Endothelial cell (in vitro differentiated cells): ENCODE data around the gene MCU. TPM values are rescaled to one million over a fixed set of nuclear protein-coding genes. Genes with fewer than 3 reads are reported as not detected.

Source experiments
- DNase-seq: peaks from one replicate; pipeline ENCODE4 v3.0.0; 2021; ENCODE audit warnings: low spot score
- H3K27ac Mint-ChIP-seq: one replicate; pipeline ENCODE4 v1.8.0; 2021; ENCODE audit warnings: mixed read lengths, inconsistent platforms; ENCODE audit not compliant: unreplicated experiment
- H3K27me3 Mint-ChIP-seq: one replicate; pipeline ENCODE4 v1.8.0; 2021; ENCODE audit warnings: mild to moderate bottlenecking, moderate library complexity, mixed read lengths, inconsistent platforms; ENCODE audit not compliant: unreplicated experiment
- H3K36me3 Mint-ChIP-seq: one replicate; pipeline ENCODE4 v1.8.0; 2021; ENCODE audit warnings: mild to moderate bottlenecking, low read depth, mixed read lengths, inconsistent platforms; ENCODE audit not compliant: unreplicated experiment
- H3K4me1 Mint-ChIP-seq: one replicate; pipeline ENCODE4 v1.8.0; 2021; ENCODE audit warnings: mild to moderate bottlenecking, mixed read lengths, inconsistent platforms; ENCODE audit not compliant: unreplicated experiment
- H3K4me3 Mint-ChIP-seq: one replicate; pipeline ENCODE4 v1.8.0; 2021; ENCODE audit warnings: mild to moderate bottlenecking, mixed read lengths, inconsistent platforms; ENCODE audit not compliant: unreplicated experiment
- H3K9me3 Mint-ChIP-seq: one replicate; pipeline ENCODE4 v1.8.0; 2021; ENCODE audit warnings: mixed read lengths, inconsistent platforms; ENCODE audit not compliant: unreplicated experiment
- total RNA-seq: library from RNA; stranded (reverse); fragmentation: NEBNext Ultra II Directional; extraction: Animal tissue kit (Norgen Biotek cat#: 25700); gene quantifications from one replicate; pipeline ENCODE4 v1.2.1, GENCODE V29; 2021; ENCODE audit not compliant: unreplicated experiment
- TF ChIP-seq, protein P1 (sequence below): fragments of 200-600 bp; sonication (generic); IDR thresholded peaks from one replicate; pipeline ENCODE4 v1.5.0; 2021; ENCODE audit warnings: antibody characterized with exemption; ENCODE audit not compliant: unreplicated experiment

Gene MCU
- total RNA-seq, 1 donor from 2014 or later, result 39.6 TPM

DNA sequence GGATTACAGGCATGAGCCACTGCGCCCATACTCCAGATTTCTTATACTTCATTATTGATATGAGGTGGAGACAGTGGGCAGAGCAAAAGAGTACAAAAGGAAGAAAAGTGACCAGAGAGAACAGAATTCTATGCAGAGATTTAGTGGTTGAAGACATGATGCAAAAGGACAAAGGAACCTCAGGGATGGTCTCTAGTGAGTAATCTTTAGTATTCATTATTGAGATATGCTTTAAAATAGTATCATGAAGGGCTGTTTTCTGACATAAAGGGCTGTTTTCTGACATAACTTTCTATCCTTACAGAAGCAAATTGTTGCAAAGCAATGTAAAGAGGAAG lies 120.4 kb downstream of the MCU start:
- no peak for DNase-seq
- Mint-ChIP-seq H3K4me3 (no peak overlapping the region), H3K27ac (no peak overlapping the region), H3K4me1 (peaks cover 19% of the 10 kb centered on the region), H3K9me3 (no peaks in the 10 kb centered on the region), H3K27me3 (peaks cover 4% of the 10 kb centered on the region), H3K36me3 (no peaks in the 10 kb centered on the region)
- TF ChIP-seq, protein P1, sequence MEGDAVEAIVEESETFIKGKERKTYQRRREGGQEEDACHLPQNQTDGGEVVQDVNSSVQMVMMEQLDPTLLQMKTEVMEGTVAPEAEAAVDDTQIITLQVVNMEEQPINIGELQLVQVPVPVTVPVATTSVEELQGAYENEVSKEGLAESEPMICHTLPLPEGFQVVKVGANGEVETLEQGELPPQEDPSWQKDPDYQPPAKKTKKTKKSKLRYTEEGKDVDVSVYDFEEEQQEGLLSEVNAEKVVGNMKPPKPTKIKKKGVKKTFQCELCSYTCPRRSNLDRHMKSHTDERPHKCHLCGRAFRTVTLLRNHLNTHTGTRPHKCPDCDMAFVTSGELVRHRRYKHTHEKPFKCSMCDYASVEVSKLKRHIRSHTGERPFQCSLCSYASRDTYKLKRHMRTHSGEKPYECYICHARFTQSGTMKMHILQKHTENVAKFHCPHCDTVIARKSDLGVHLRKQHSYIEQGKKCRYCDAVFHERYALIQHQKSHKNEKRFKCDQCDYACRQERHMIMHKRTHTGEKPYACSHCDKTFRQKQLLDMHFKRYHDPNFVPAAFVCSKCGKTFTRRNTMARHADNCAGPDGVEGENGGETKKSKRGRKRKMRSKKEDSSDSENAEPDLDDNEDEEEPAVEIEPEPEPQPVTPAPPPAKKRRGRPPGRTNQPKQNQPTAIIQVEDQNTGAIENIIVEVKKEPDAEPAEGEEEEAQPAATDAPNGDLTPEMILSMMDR, result no peak

DNA sequence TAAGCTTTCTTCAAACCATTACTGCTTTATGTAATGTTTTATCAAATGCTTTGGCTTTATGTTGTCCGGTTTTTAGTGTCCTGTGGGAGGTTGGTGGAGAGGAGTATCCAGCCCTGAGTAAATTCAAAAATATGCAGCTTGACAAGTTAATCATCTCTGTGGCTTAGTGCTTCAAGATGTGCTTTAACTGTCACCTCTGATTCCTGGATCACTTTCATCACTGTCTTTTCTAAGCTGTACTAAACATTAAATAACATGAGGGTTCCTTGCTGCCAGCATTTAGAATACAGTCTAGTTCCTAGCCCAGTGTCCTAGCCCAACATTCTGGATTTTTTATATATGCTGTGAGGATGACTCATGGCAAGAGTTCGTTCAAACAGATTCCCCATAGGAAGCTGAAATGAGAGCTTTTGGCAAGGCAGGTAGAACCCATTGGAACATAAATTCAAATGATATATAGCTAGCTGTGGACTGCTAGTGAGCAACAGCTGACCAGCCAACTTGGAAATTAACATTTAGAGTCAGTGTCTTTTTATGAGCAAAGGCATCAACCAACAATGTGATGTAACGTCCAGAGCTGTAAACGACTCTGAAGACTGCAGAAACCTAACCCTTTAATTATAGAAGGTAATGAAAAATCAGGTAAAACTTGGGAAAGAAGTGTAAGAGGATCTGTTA lies 120.9 kb downstream of the MCU start:
- DNase-seq, result no peak
- Mint-ChIP-seq H3K9me3 (no peaks in the 10 kb centered on the region), H3K27ac (no peak overlapping the region), H3K36me3 (no peaks in the 10 kb centered on the region), H3K4me3 (no peak overlapping the region), H3K4me1 (peaks cover 19% of the 10 kb centered on the region), H3K27me3 (peaks cover 4% of the 10 kb centered on the region)
- TF ChIP-seq, protein P1, result no peak

DNA sequence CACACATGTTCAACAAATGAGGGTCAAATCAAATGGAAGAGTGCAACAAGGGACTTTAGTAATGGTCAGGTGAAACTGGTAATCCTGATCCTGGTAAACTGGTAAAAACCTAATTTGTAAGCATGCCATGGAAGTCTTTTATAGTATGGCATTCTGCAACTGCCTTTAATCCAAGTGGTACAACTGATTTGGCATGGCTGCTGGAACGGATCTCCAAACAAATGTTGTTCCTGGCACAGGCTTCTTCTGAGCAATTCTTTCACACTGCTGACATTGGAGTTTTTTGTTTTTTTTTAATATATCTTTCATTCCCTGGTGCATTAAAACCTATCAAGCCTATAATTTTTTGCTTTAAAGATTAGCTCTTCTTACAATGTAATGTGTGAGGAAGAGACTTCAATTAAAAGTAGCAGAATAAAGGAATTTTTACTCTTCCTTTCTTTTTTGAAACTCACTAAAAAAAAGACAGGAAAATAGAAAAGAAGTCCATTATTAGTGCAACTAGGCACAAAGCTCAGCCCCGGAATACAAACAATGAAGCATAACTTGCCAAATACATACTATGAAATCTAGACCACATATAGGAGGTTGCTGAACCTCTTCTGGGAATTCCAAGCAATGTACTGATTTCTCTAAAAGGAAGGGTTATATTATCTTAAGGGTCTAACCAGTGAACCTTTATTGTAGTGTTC lies 122.3 kb downstream of the MCU start:
- H3K27me3 Mint-ChIP-seq, result peaks cover 1% of the 10 kb centered on the region
- DNase-seq, result no peak
- no peak overlapping the region for H3K4me3 Mint-ChIP-seq
- H3K4me1 Mint-ChIP-seq, result peaks cover 16% of the 10 kb centered on the region
- H3K27ac Mint-ChIP-seq, result no peak overlapping the region
- no peaks in the 10 kb centered on the region for H3K9me3 Mint-ChIP-seq
- TF ChIP-seq, protein P1, result no peak
- no peaks in the 10 kb centered on the region for H3K36me3 Mint-ChIP-seq

DNA sequence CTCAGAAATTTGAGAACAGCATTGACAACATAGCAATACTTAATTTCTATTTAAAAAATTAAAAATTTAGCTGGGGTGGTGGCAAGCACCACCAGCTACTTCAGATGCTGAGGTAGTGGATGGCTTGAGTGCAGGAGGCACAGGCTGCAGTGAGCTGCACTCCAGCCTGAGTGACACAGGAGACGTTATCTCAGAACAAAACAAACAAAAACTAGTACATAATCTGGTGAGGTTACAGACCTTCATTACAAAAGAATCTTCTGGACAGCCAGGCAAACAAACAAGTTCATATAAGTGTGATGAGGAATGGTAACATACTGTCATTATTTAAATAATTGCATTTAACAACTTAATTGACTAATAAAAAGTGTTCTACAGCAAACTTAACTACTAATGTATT lies 124.6 kb downstream of the MCU start:
- H3K27ac Mint-ChIP-seq, result no peak overlapping the region
- H3K9me3 Mint-ChIP-seq, result no peaks in the 10 kb centered on the region
- H3K27me3 Mint-ChIP-seq, result peaks cover 1% of the 10 kb centered on the region
- no peak for DNase-seq
- TF ChIP-seq, protein P1, result no peak
- no peak overlapping the region for H3K4me3 Mint-ChIP-seq
- H3K36me3 Mint-ChIP-seq, result no peaks in the 10 kb centered on the region
- peaks cover 10% of the 10 kb centered on the region for H3K4me1 Mint-ChIP-seq

DNA sequence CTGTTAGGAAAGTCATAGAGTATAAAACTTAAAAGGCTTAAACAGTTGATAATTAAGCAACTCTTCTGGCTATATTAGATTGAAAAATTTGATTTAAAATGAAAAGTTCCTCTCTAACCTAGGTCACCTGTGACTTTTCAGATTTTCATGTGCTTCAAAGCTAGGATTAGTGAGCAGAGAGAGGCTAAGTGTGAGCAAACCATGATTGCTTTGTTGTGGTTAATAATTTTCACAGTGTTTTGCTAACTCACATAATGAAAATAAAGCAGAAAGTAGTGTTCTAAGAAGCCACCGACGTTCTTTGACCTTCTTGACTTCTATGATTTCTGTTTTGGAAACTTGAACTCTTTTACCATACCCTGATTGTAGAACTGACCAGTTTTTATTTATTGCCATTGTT lies 126.1 kb downstream of the MCU start:
- TF ChIP-seq, protein P1, result no peak
- H3K27me3 Mint-ChIP-seq, result peaks cover 1% of the 10 kb centered on the region
- H3K27ac Mint-ChIP-seq, result no peak overlapping the region
- peaks cover 4% of the 10 kb centered on the region for H3K36me3 Mint-ChIP-seq
- DNase-seq, result no peak
- H3K4me3 Mint-ChIP-seq, result no peak overlapping the region
- no peaks in the 10 kb centered on the region for H3K9me3 Mint-ChIP-seq
- peaks cover 6% of the 10 kb centered on the region for H3K4me1 Mint-ChIP-seq
